Ovary (tissue), 9 donors: ENCODE measurements around the gene AOAH. TPM values are rescaled to one million over a fixed set of nuclear protein-coding genes. Genes with fewer than 3 reads are reported as not detected.

Experiments
- DNase-seq, 5 donors: peaks; one replicate each; pipeline ENCODE4 v3.0.0-alpha.2; 2019 to 2020
- H3K27ac ChIP-seq, 2 donors: fragments of 200-600 bp; one replicate each; pipeline versions ENCODE4 v1.5.1 to v1.8.0; 2019 to 2022
- H3K27me3 ChIP-seq: fragments of 200-600 bp; one replicate; pipeline ENCODE4 v1.8.0; 2022
- H3K36me3 ChIP-seq: fragments of 200-600 bp; sonication (generic); one replicate; pipeline ENCODE4 v1.5.1; 2019
- H3K4me1 ChIP-seq: one replicate; pipeline ENCODE4 v1.8.1; 2013; ENCODE audit warnings: mild to moderate bottlenecking, moderate library complexity; ENCODE audit not compliant: insufficient read depth
- H3K4me3 ChIP-seq: fragments of 200-600 bp; sonication (generic); one replicate; pipeline ENCODE4 v1.5.1; 2017
- H3K9me3 ChIP-seq, 2 donors: fragments of 200-600 bp in 1 of 2; sonication (generic) in 1 of 2; one replicate each; pipeline versions ENCODE4 v1.5.1 to v1.8.1; 2013 to 2019; ENCODE audit warnings: mild to moderate bottlenecking in 1 of 2, moderate library complexity in 1 of 2
- CTCF ChIP-seq, 3 donors: fragments of 450-650 bp in 2 of 3; fragments of 200-600 bp in 1 of 3; IDR thresholded peaks; one replicate each; pipeline versions ENCODE4 v1.5.1 to v1.8.0; 2016 to 2022; ENCODE audit warnings: antibody characterized with exemption in 3 of 3, mild to moderate bottlenecking in 1 of 3
- EP300 ChIP-seq: sonication (generic); formaldehyde crosslinking; IDR thresholded peaks from one replicate; pipeline ENCODE4 v1.6.1; 2017; ENCODE audit warnings: antibody characterized with exemption
- POLR2A ChIP-seq: fragments of 450-650 bp; IDR thresholded peaks from one replicate; pipeline ENCODE4 v1.6.1; 2017; ENCODE audit warnings: antibody characterized with exemption, mild to moderate bottlenecking, moderate library complexity
- WGBS, 3 donors: extraction: QIAGEN DNeasy Blood & Tissue Kit in 1 of 3; methylation state at CpG; one replicate each; pipeline versions ENCODE4 v1.1.5 to v1.1.7; 2013 to 2017; 5-methylcytosine and 5-hydroxymethylcytosine counted together
- intact Hi-C, 4 donors: fragments of 100-400 bp; cut with DNase I; formaldehyde crosslinking; loops; one replicate each; pipeline versions ENCODE4 v1.11.0 to v1.15.1; 2022 to 2023
- polyA plus RNA-seq, 2 donors: library from polyadenylated mRNA; stranded (reverse); fragments of 200-250 nt in 1 of 2; fragments of 350-450 nt in 1 of 2; fragmentation: Illumina TruSeq in 1 of 2; extraction: RNeasy Lipid Tissue Mini Kit (QIAGEN cat#74804) in 1 of 2; gene quantifications; one replicate each; pipeline ENCODE4 v1.2.3, GENCODE V29; 2013 to 2014
- total RNA-seq, 7 donors: library from RNA; depleted of rRNA in 2 of 7; stranded (reverse); fragments of >200 nt in 2 of 7; fragmentation: NEBNext Ultra II Directional in 3 of 7; extraction: Animal tissue kit (Norgen Biotek cat#: 25700) in 3 of 7; gene quantifications; one replicate each; pipeline versions ENCODE4 v1.1.0 to v1.2.4, GENCODE V29; 2016 to 2023
- donor health status: DM: no; HTN: no; CAD: no; lungs with moderate emphysema.
- donor health status: DM: no; HTN: no; CAD: no.
- donor health status: Bipolar disorder and iron deficiency.
- donor health status: DM: yes; HTN: yes; CAD: no.
- donor health status: DM: no; HTN: no; CAD: no.
- donor health status: DM: yes; HTN: yes; CAD: no.

Gene AOAH
- total and polyA plus RNA-seq, 9 donors, result 0.83 to 14.0 (median 4.8) TPM

- no peaks in the 10 kb centered on the region for H3K27me3 ChIP-seq
- H3K4me1 ChIP-seq, result no peaks in the 10 kb centered on the region
- WGBS, 3 donors, result 79 to 82% (median 80%) methylated on average over 5 of the region's 5 CpGs
- no peak for DNase-seq
- no peak overlapping the region for H3K27ac ChIP-seq
- no peaks in the 10 kb centered on the region for H3K9me3 ChIP-seq
- H3K36me3 ChIP-seq, result no peaks in the 10 kb centered on the region
- intact Hi-C loops, result no loop called here
- TF ChIP-seq EP300 (no peak), POLR2A (no peak), CTCF (IDR thresholded peaks at IDR 0.05) (no peak)
- H3K4me3 ChIP-seq, result no peak overlapping the region
Measured at GRCh38 chr7:36600869-36601530, 123.3 kb downstream of the AOAH start.

GRCh38 chr7:36600314-36600682 lies 124.0 kb downstream of the AOAH start:
- no peaks in the 10 kb centered on the region for H3K4me1 ChIP-seq
- 75 to 90% (median 82%) methylated on average over 6 of the region's 6 CpGs for WGBS, 3 donors
- no peak for TF ChIP-seq EP300
- TF ChIP-seq POLR2A, result no peak
- no peak for TF ChIP-seq CTCF (IDR thresholded peaks at IDR 0.05)
- no peak for DNase-seq
- no peaks in the 10 kb centered on the region for H3K27me3 ChIP-seq
- intact Hi-C loops, result no loop called here
- H3K36me3 ChIP-seq, result no peaks in the 10 kb centered on the region
- H3K9me3 ChIP-seq, result no peaks in the 10 kb centered on the region
- H3K4me3 ChIP-seq, result no peak overlapping the region
- H3K27ac ChIP-seq, result no peak overlapping the region

GRCh38 chr7:36599645-36600313 lies 124.5 kb downstream of the AOAH start:
- H3K4me1 ChIP-seq, result no peaks in the 10 kb centered on the region
- intact Hi-C loops, result no loop called here
- no peaks in the 10 kb centered on the region for H3K27me3 ChIP-seq
- no peaks in the 10 kb centered on the region for H3K9me3 ChIP-seq
- H3K27ac ChIP-seq, result no peak overlapping the region
- DNase-seq, result no peak
- TF ChIP-seq CTCF (IDR thresholded peaks at IDR 0.05), result no peak
- TF ChIP-seq POLR2A, result no peak
- no peaks in the 10 kb centered on the region for H3K36me3 ChIP-seq
- WGBS, 3 donors, result 92 to 95% (median 92%) methylated on average over 10 of the region's 10 CpGs
- no peak overlapping the region for H3K4me3 ChIP-seq

- 68 to 76% (median 73%) methylated on average over 3 of the region's 3 CpGs for WGBS, 3 donors
- H3K4me3 ChIP-seq, result no peak overlapping the region
- no peaks in the 10 kb centered on the region for H3K9me3 ChIP-seq
- H3K36me3 ChIP-seq, result no peaks in the 10 kb centered on the region
- no peaks in the 10 kb centered on the region for H3K4me1 ChIP-seq
- DNase-seq, result no peak
- intact Hi-C loops, result no loop called here
- no peaks in the 10 kb centered on the region for H3K27me3 ChIP-seq
- no peak overlapping the region for H3K27ac ChIP-seq
- TF ChIP-seq EP300, result no peak
- TF ChIP-seq POLR2A, result no peak
- no peak for TF ChIP-seq CTCF (IDR thresholded peaks at IDR 0.05)
Measured at GRCh38 chr7:36598054-36598674, 126.1 kb downstream of the AOAH start.
